Trophoblast cell (in vitro differentiated cells and primary cell): ENCODE data around the gene CAMK2B.

Source experiments
- DNase-seq, 2 donors: peaks; one replicate each; pipeline ENCODE4 v3.0.0-alpha.2; 2016
- H2AFZ ChIP-seq: 2 replicates; pipeline ENCODE4 v1.6.1; 2013; ENCODE audit warnings: low read length, moderate library complexity, mild to moderate bottlenecking; ENCODE audit not compliant: insufficient read depth, poor library complexity
- H2AK5ac ChIP-seq: 2 replicates; pipeline ENCODE4 v1.6.1; 2013; ENCODE audit warnings: mild to moderate bottlenecking, low read length
- H2BK120ac ChIP-seq: 2 replicates; pipeline ENCODE4 v1.6.1; 2013; ENCODE audit warnings: low read length, mild to moderate bottlenecking, moderate library complexity; ENCODE audit not compliant: insufficient read depth, poor library complexity
- H2BK12ac ChIP-seq: 2 replicates; pipeline ENCODE4 v1.6.1; 2013; ENCODE audit warnings: mild to moderate bottlenecking, low read length, moderate library complexity
- H2BK5ac ChIP-seq: 2 replicates; pipeline ENCODE4 v1.6.1; 2013; ENCODE audit warnings: low read length, low read depth, moderate library complexity, mild to moderate bottlenecking; ENCODE audit not compliant: poor library complexity
- H3K14ac ChIP-seq: 2 replicates; pipeline ENCODE4 v1.6.1; 2013; ENCODE audit warnings: mild to moderate bottlenecking, low read length
- H3K18ac ChIP-seq: 2 replicates; pipeline ENCODE4 v1.6.1; 2013; ENCODE audit warnings: mild to moderate bottlenecking, low read length
- H3K23ac ChIP-seq: 2 replicates; pipeline ENCODE4 v1.6.1; 2013; ENCODE audit warnings: low read length
- H3K27ac ChIP-seq: 2 replicates; pipeline ENCODE4 v1.5.1; 2013; ENCODE audit warnings: low read depth, mild to moderate bottlenecking, inconsistent platforms, low read length, moderate library complexity
- H3K27me3 ChIP-seq: 2 replicates; pipeline ENCODE4 v1.6.1; 2013; ENCODE audit warnings: inconsistent platforms, mild to moderate bottlenecking, low read length, moderate library complexity; ENCODE audit not compliant: insufficient read depth
- H3K36me3 ChIP-seq, 2 experiments: 1 replicate in 1 of 2; 2 replicates in 1 of 2; pipeline ENCODE4 v1.6.1; 2013; ENCODE audit warnings: low read length in 2 of 2, mild to moderate bottlenecking in 2 of 2, moderate library complexity in 1 of 2; ENCODE audit not compliant: insufficient read depth in 2 of 2, control insufficient read depth in 1 of 2
- H3K4ac ChIP-seq: 2 replicates; pipeline ENCODE4 v1.6.1; 2013; ENCODE audit warnings: low read depth, mild to moderate bottlenecking, low read length, moderate library complexity
- H3K4me1 ChIP-seq, 2 experiments: 1 replicate in 1 of 2; 2 replicates in 1 of 2; pipeline ENCODE4 v1.6.1; 2013; ENCODE audit warnings: low read length in 2 of 2, mild to moderate bottlenecking in 2 of 2, moderate library complexity in 1 of 2; ENCODE audit not compliant: insufficient read depth in 2 of 2, control insufficient read depth in 1 of 2
- H3K4me2 ChIP-seq: 2 replicates; pipeline ENCODE4 v1.6.1; 2013; ENCODE audit warnings: inconsistent platforms, mild to moderate bottlenecking, low read length, moderate library complexity
- H3K4me3 ChIP-seq: 2 replicates; pipeline ENCODE4 v1.5.1; 2013; ENCODE audit warnings: mild to moderate bottlenecking, low read depth, low read length, inconsistent platforms
- H3K79me1 ChIP-seq: one replicate; pipeline ENCODE4 v1.6.1; 2013; ENCODE audit warnings: low read length
- H3K79me2 ChIP-seq: 2 replicates; pipeline ENCODE4 v1.6.1; 2013; ENCODE audit warnings: low read length, mild to moderate bottlenecking; ENCODE audit not compliant: control insufficient read depth, insufficient read depth, poor library complexity
- H3K9ac ChIP-seq: 2 replicates; pipeline ENCODE4 v1.6.1; 2013; ENCODE audit warnings: mild to moderate bottlenecking, low read length
- H3K9me3 ChIP-seq: 2 replicates; pipeline ENCODE4 v1.6.1; 2013; ENCODE audit warnings: low read depth, mild to moderate bottlenecking, control low read depth, inconsistent platforms, low read length; ENCODE audit not compliant: insufficient read depth
- H4K12ac ChIP-seq: 2 replicates; pipeline ENCODE4 v1.6.1; 2013; ENCODE audit warnings: low read depth, mild to moderate bottlenecking, low read length, moderate library complexity
- H4K8ac ChIP-seq: 2 replicates; pipeline ENCODE4 v1.6.1; 2013; ENCODE audit warnings: low read depth, mild to moderate bottlenecking, low read length, moderate library complexity
- H4K91ac ChIP-seq: one replicate; pipeline ENCODE4 v1.6.1; 2013; ENCODE audit warnings: low read depth, mild to moderate bottlenecking, low read length, moderate library complexity
- WGBS: extraction: QIAGEN DNeasy Blood & Tissue Kit; methylation state at CpG from one replicate; pipeline ENCODE4 v1.1.7; 2013; ENCODE audit warnings: missing lambda C conversion rate; ENCODE audit not compliant: insufficient read length, insufficient coverage; ENCODE audit errors: extremely low coverage; 5-methylcytosine and 5-hydroxymethylcytosine counted together

Gene CAMK2B

DNA sequence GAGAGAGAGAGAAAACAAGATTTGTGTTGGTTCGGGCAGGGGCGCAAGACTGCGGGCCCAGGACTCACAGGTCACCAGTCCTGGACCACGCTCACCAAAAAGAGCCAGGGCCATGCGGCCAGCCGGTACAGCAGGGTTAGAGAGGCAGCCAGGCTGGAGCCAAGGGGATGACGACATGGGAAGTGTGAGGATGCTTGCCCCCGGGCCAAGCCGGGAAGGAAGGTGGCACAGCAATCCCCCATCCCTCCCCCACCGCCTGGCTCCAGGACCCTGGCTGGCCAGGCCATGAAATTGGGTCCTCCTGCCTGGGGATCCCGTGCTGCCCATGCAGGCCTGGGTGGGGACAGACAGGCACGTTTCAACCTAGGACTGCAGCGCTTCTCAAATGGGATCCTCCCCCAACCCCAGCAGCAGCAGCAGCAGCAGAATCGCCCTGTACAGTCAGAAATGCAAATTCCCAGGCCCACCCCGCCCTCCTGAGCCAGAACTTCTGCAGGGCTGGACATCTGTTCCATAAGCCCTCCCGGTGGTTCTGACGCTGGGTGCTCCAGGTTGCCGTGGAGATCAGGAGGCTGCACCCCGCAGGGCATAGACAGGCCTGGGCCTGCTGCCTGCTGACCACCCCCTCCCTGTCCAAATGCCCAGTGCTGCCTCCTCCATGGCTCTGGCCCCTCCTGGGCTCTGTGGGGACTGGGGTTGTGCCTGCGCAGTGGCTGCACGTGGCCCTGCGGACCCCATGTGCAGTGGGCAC is 89.6 kb downstream of the CAMK2B start:
- Histone ChIP-seq H4K8ac (no peak overlapping the region), H2AK5ac (no peak overlapping the region), H3K9ac (no peak overlapping the region), H3K27me3 (no peaks in the 10 kb centered on the region), H3K18ac (no peak overlapping the region), H3K4me2 (no peak overlapping the region), H3K4me3 (no peak overlapping the region), H4K91ac (no peak overlapping the region), H3K14ac (no peak overlapping the region), H2BK120ac (no peak overlapping the region), H3K23ac (no peak overlapping the region), H2AFZ (no peak overlapping the region), H3K4ac (no peak overlapping the region), H4K12ac (no peak overlapping the region), H3K4me1 (no peaks in the 10 kb centered on the region), H3K27ac (no peak overlapping the region), H3K36me3 (no peaks in the 10 kb centered on the region), H2BK12ac (no peak overlapping the region), H2BK5ac (no peak overlapping the region), H3K79me1 (no peaks in the 10 kb centered on the region), H3K9me3 (no peaks in the 10 kb centered on the region), H3K79me2 (no peaks in the 10 kb centered on the region)
- no CpG with 5 or more reads among the region's 22 CpGs for WGBS
- DNase-seq: no peak

GRCh38 chr7:44235066-44235465 is 90.3 kb downstream of the CAMK2B start:
- no peak overlapping the region for H2BK12ac ChIP-seq

GRCh38 chr7:44232901-44233715 is 92.3 kb downstream of the CAMK2B start:
- Histone ChIP-seq H3K18ac (no peak overlapping the region), H4K8ac (no peak overlapping the region), H3K79me2 (no peaks in the 10 kb centered on the region), H3K9ac (no peak overlapping the region), H3K4me2 (no peak overlapping the region), H3K79me1 (no peaks in the 10 kb centered on the region), H3K23ac (no peak overlapping the region), H3K4me1 (no peaks in the 10 kb centered on the region), H2BK12ac (no peak overlapping the region), H4K91ac (no peak overlapping the region), H3K4me3 (no peak overlapping the region), H3K27me3 (no peaks in the 10 kb centered on the region), H4K12ac (no peak overlapping the region), H2BK120ac (no peak overlapping the region), H3K36me3 (no peaks in the 10 kb centered on the region), H3K4ac (no peak overlapping the region), H2AFZ (no peak overlapping the region), H3K14ac (no peak overlapping the region), H3K9me3 (no peaks in the 10 kb centered on the region), H3K27ac (no peak overlapping the region), H2AK5ac (no peak overlapping the region), H2BK5ac (no peak overlapping the region)
- WGBS: no CpG with 5 or more reads among the region's 22 CpGs
- DNase-seq: no peak

More at GRCh38 chr7:44235066-44235465, 90.3 kb downstream of the CAMK2B start:
- Histone ChIP-seq H4K91ac (no peak overlapping the region), H4K8ac (no peak overlapping the region), H3K4me2 (no peak overlapping the region), H3K9me3 (no peaks in the 10 kb centered on the region), H3K79me1 (no peaks in the 10 kb centered on the region), H3K23ac (no peak overlapping the region), H3K14ac (no peak overlapping the region), H3K36me3 (no peaks in the 10 kb centered on the region), H2AK5ac (no peak overlapping the region), H3K27ac (no peak overlapping the region), H3K4me3 (no peak overlapping the region), H2BK120ac (no peak overlapping the region), H4K12ac (no peak overlapping the region), H3K9ac (no peak overlapping the region), H2AFZ (no peak overlapping the region), H3K79me2 (no peaks in the 10 kb centered on the region), H3K4me1 (no peaks in the 10 kb centered on the region), H3K18ac (no peak overlapping the region), H3K4ac (no peak overlapping the region), H2BK5ac (no peak overlapping the region), H3K27me3 (no peaks in the 10 kb centered on the region)
- no peak for DNase-seq
- whole genome bisulfite sequencing: no CpG with 5 or more reads among the region's 8 CpGs

DNA sequence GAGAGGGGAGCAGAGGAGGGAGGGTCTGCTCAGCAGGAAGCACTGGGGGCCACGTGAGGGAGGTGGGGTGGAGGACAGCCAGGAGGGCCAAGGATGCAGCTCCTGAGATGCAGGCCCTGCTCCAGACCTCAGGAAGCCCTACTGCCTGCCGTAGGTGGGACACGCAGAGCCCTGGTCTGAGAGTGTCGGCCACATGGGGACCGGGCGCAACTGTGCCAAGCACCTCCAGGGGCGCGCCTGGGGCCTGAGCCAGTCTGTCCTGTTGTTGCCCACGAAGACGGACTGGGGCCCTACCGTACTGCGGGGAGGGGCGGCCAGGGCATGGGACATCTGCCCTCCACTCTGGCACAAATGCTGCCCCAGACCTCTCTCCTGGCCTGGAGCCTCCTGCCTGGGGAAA is 93.0 kb downstream of the CAMK2B start:
- Histone ChIP-seq H2BK5ac (no peak overlapping the region), H3K9ac (no peak overlapping the region), H3K4ac (no peak overlapping the region), H4K8ac (no peak overlapping the region), H3K79me2 (no peaks in the 10 kb centered on the region), H3K27ac (no peak overlapping the region), H3K4me2 (no peak overlapping the region), H3K79me1 (no peaks in the 10 kb centered on the region), H4K12ac (no peak overlapping the region), H3K9me3 (no peaks in the 10 kb centered on the region), H3K4me1 (no peaks in the 10 kb centered on the region), H3K18ac (no peak overlapping the region), H3K14ac (no peak overlapping the region), H2AFZ (no peak overlapping the region), H3K23ac (no peak overlapping the region), H3K4me3 (no peak overlapping the region), H2BK120ac (no peak overlapping the region), H3K27me3 (no peaks in the 10 kb centered on the region), H3K36me3 (no peaks in the 10 kb centered on the region), H2BK12ac (no peak overlapping the region), H4K91ac (no peak overlapping the region), H2AK5ac (no peak overlapping the region)
- DNase-seq: no peak
- no CpG with 5 or more reads among the region's 13 CpGs for WGBS
